ENCODE measurements around the gene NEUROD4. TPM values are rescaled to one million over a fixed set of nuclear protein-coding genes. Genes with fewer than 3 reads are reported as not detected.

The NEUROD4 gene, protein sequence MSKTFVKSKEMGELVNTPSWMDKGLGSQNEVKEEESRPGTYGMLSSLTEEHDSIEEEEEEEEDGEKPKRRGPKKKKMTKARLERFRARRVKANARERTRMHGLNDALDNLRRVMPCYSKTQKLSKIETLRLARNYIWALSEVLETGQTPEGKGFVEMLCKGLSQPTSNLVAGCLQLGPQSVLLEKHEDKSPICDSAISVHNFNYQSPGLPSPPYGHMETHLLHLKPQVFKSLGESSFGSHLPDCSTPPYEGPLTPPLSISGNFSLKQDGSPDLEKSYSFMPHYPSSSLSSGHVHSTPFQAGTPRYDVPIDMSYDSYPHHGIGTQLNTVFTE
- total RNA-seq (under 1 TPM in 1 of 2 experiments, not detected in 1; 0.09 TPM), polyA plus RNA-seq (not detected)

GRCh38 chr12:55019784-55020183 lies at the start of gene NEUROD4:
NEUROD4 (plus strand) TSS chr12:55019974; CDS start chr12:55026440, 6,466 bp downstream.
- Mint-ChIP-seq H3K27ac (no peak within 1 kb of the TSS), H3K27me3 (peaks cover 25 to 39% of the 10 kb centered on the region in 2 donors), H3K36me3 (peaks cover 0 to 4% of the 10 kb centered on the region in 2 donors), H3K9me3 (peaks cover 0 to 4% (median 0%) of the 10 kb centered on the region in 8 donors), H3K4me1 (peaks cover 0 to 7% (median 5%) of the 10 kb centered on the region in 4 donors), H3K4me3 (no peak within 1 kb of the TSS)
- POLR2A ChIA-PET (ENCODE audit: partially characterized antibody), result no interaction called here
- intact Hi-C loops (cut with micrococcal nuclease), result no loop called here
- H3K9me3 ChIP-seq (ENCODE audit: control insufficient read depth in 1 of 2, low read length in 2 of 2), result no peaks in the 10 kb centered on the region
- H3K4me3 ChIP-seq (ENCODE audit: low read length in 2 of 2), result no peak within 1 kb of the TSS
- H3K27me3 ChIP-seq (ENCODE audit: insufficient read depth, low read length), result peaks cover 21% of the 10 kb centered on the region
- peak in 3 of 5 donors; percentile 12 to 19 (median 14) for DNase-seq
- no peaks in the 10 kb centered on the region for H3K4me1 ChIP-seq (ENCODE audit: insufficient read depth, low read length)
- H3K27ac ChIP-seq (ENCODE audit: low read depth, low read length), result no peak within 1 kb of the TSS
- CTCF ChIA-PET (ENCODE audit: partially characterized antibody), result interaction anchor here (1.4 kb wide), 1 partner anchor 52 kb away, joined by 4 read pairs; no protein-coding TSS in a partner anchor
- no peaks in the 10 kb centered on the region for H3K36me3 ChIP-seq (ENCODE audit: insufficient read depth, low read length)

GRCh38 chr12:54970741-54971140 lies 49.0 kb upstream of the NEUROD4 start:
- Histone ChIP-seq H3K36me3 (ENCODE audit: insufficient read depth, low read length) (peaks cover 52% of the 10 kb centered on the region), H3K4me3 (ENCODE audit: low read length in 2 of 2) (no peak overlapping the region), H3K4me1 (ENCODE audit: insufficient read depth, low read length) (peaks cover 93% of the 10 kb centered on the region), H3K27ac (ENCODE audit: low read depth, low read length) (no peak overlapping the region), H3K9me3 (ENCODE audit: control insufficient read depth in 1 of 2, low read length in 2 of 2) (no peaks in the 10 kb centered on the region), H3K27me3 (ENCODE audit: insufficient read depth, low read length) (no peaks in the 10 kb centered on the region)
- Mint-ChIP-seq H3K27me3 (no peaks in the 10 kb centered on the region), H3K9me3 (no peaks in the 10 kb centered on the region), H3K4me1 (peaks cover 65 to 95% (median 83%) of the 10 kb centered on the region in 4 donors), H3K4me3 (peak overlapping the region in 4 of 8 donors; percentile 5 to 45 (median 42)), H3K27ac (peak overlapping the region; percentile 73 to 86 (median 85)), H3K36me3 (peaks cover 77 to 82% of the 10 kb centered on the region in 2 donors)
- intact Hi-C loops (cut with micrococcal nuclease), result no loop called here
- no peak for DNase-seq
- ChIA-PET CTCF (ENCODE audit: partially characterized antibody) (interaction anchor here (1.0 to 8.5 kb wide), 10 partner anchors 9 to 269 kb away, joined by 3 to 67 read pairs (median 6); partner anchors contain the start of genes MUCL1 and TESPA1), POLR2A (ENCODE audit: partially characterized antibody) (interaction anchor here (1.1 to 9.3 kb wide), 7 partner anchors 7 to 36 kb away, joined by 3 to 141 read pairs (median 5); partner anchors contain the start of gene TESPA1)

GRCh38 chr12:54973556-54973955 lies 46.2 kb upstream of the NEUROD4 start:
- no peak overlapping the region for H3K27ac ChIP-seq (ENCODE audit: low read depth, low read length)
- H3K4me1 ChIP-seq (ENCODE audit: insufficient read depth, low read length), result peaks cover 98% of the 10 kb centered on the region
- no peak overlapping the region for H3K4me3 ChIP-seq (ENCODE audit: low read length in 2 of 2)
- H3K27me3 ChIP-seq (ENCODE audit: insufficient read depth, low read length), result no peaks in the 10 kb centered on the region
- peaks cover 34% of the 10 kb centered on the region for H3K36me3 ChIP-seq (ENCODE audit: insufficient read depth, low read length)
- POLR2A ChIA-PET (ENCODE audit: partially characterized antibody), result interaction anchor here (3.6 kb wide), 1 partner anchor 11 kb away, joined by 45 read pairs; the partner anchor contains the start of gene TESPA1
- Mint-ChIP-seq H3K27ac (peak overlapping the region; percentile 84 to 95 (median 90)), H3K9me3 (no peaks in the 10 kb centered on the region), H3K4me1 (peaks cover 69 to 95% (median 83%) of the 10 kb centered on the region in 4 donors), H3K27me3 (no peaks in the 10 kb centered on the region), H3K36me3 (peaks cover 70 to 80% of the 10 kb centered on the region in 2 donors), H3K4me3 (peak overlapping the region in 6 of 8 donors; percentile 37 to 67 (median 52))
- no peaks in the 10 kb centered on the region for H3K9me3 ChIP-seq (ENCODE audit: control insufficient read depth in 1 of 2, low read length in 2 of 2)
- intact Hi-C loops (cut with micrococcal nuclease), result no loop called here
- CTCF ChIA-PET (ENCODE audit: partially characterized antibody), result interaction anchor here (0.8 to 8.5 kb wide), 6 partner anchors 10 to 224 kb away, joined by 3 to 67 read pairs (median 11); partner anchors contain the start of gene TESPA1
- DNase-seq, result no peak

- intact Hi-C loops (cut with micrococcal nuclease), result no loop called here
- H3K36me3 Mint-ChIP-seq, result peaks cover 75 to 84% of the 10 kb centered on the region in 2 donors
- no peaks in the 10 kb centered on the region for H3K27me3 Mint-ChIP-seq
- H3K27ac Mint-ChIP-seq, result peak overlapping the region; percentile 84 to 95 (median 88)
- Histone ChIP-seq H3K27me3 (ENCODE audit: insufficient read depth, low read length) (no peaks in the 10 kb centered on the region), H3K4me3 (ENCODE audit: low read length in 2 of 2) (no peak overlapping the region), H3K36me3 (ENCODE audit: insufficient read depth, low read length) (peaks cover 34% of the 10 kb centered on the region), H3K27ac (ENCODE audit: low read depth, low read length) (peak overlapping the region; percentile 42), H3K9me3 (ENCODE audit: control insufficient read depth in 1 of 2, low read length in 2 of 2) (no peaks in the 10 kb centered on the region), H3K4me1 (ENCODE audit: insufficient read depth, low read length) (peaks cover 98% of the 10 kb centered on the region)
- H3K4me3 Mint-ChIP-seq, result peak overlapping the region in 7 of 8 donors; percentile 38 to 70 (median 60)
- peaks cover 73 to 98% (median 87%) of the 10 kb centered on the region in 4 donors for H3K4me1 Mint-ChIP-seq
- no peaks in the 10 kb centered on the region for H3K9me3 Mint-ChIP-seq
- ChIA-PET POLR2A (ENCODE audit: partially characterized antibody) (interaction anchor here (3.6 kb wide), 1 partner anchor 10 kb away, joined by 45 read pairs; the partner anchor contains the start of gene TESPA1), CTCF (ENCODE audit: partially characterized antibody) (interaction anchor here (0.8 to 8.5 kb wide), 6 partner anchors 10 to 225 kb away, joined by 3 to 67 read pairs (median 14); partner anchors contain the start of gene TESPA1)
- no peak for DNase-seq
Observed at GRCh38 chr12:54974279-54974678, 45.5 kb upstream of the NEUROD4 start.

DNA sequence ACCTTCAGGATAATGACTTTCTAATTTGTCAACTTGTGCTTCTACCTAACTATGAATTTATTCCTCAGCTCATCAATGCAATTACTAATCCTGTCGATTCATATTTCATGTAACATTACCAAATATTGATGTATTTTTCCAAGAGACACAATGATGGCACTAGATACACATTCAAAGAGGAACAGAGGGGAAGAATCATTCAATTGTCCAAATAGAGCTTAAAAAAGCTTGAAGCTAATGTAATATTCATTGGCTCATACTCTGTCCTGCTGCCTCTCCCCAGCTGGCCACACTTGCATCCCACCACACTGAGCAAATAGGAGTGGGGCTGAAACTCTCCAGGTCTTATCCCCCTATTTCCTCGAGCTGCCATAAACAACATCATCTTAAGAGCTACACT lies 44.5 kb upstream of the NEUROD4 start:
- Histone ChIP-seq H3K4me3 (ENCODE audit: low read length in 2 of 2) (no peak overlapping the region), H3K36me3 (ENCODE audit: insufficient read depth, low read length) (peaks cover 34% of the 10 kb centered on the region), H3K27me3 (ENCODE audit: insufficient read depth, low read length) (no peaks in the 10 kb centered on the region), H3K27ac (ENCODE audit: low read depth, low read length) (no peak overlapping the region), H3K9me3 (ENCODE audit: control insufficient read depth in 1 of 2, low read length in 2 of 2) (no peaks in the 10 kb centered on the region), H3K4me1 (ENCODE audit: insufficient read depth, low read length) (peaks cover 97% of the 10 kb centered on the region)
- H3K4me1 Mint-ChIP-seq, result peaks cover 77 to 100% (median 91%) of the 10 kb centered on the region in 4 donors
- peak overlapping the region; percentile 66 to 95 (median 87) for H3K27ac Mint-ChIP-seq
- no peaks in the 10 kb centered on the region for H3K27me3 Mint-ChIP-seq
- DNase-seq, result no peak
- H3K36me3 Mint-ChIP-seq, result peaks cover 84 to 90% of the 10 kb centered on the region in 2 donors
- peak overlapping the region; percentile 49 to 99 (median 66) for H3K4me3 Mint-ChIP-seq
- H3K9me3 Mint-ChIP-seq, result no peaks in the 10 kb centered on the region
- POLR2A ChIA-PET (ENCODE audit: partially characterized antibody), result interaction anchor here (1.5 to 6.0 kb wide), 4 partner anchors 8 to 17 kb away, joined by 5 to 96 read pairs (median 25); partner anchors contain the start of gene TESPA1
- CTCF ChIA-PET (ENCODE audit: partially characterized antibody), result interaction anchor here (0.8 to 8.5 kb wide), 9 partner anchors 8 to 250 kb away, joined by 3 to 67 read pairs (median 4); partner anchors contain the start of genes MUCL1 and TESPA1
- intact Hi-C loops (cut with micrococcal nuclease), result loop anchor here (1.0 kb wide), 1 partner anchor 9 kb away; the partner anchor contains the start of gene TESPA1

GRCh38 chr12:54975875-54976274 lies 43.9 kb upstream of the NEUROD4 start:
- H3K27me3 ChIP-seq (ENCODE audit: insufficient read depth, low read length), result no peaks in the 10 kb centered on the region
- Mint-ChIP-seq H3K4me1 (peaks cover 75 to 100% (median 88%) of the 10 kb centered on the region in 4 donors), H3K36me3 (peaks cover 81 to 89% of the 10 kb centered on the region in 2 donors), H3K4me3 (peak overlapping the region; percentile 31 to 99 (median 90)), H3K9me3 (no peaks in the 10 kb centered on the region), H3K27me3 (no peaks in the 10 kb centered on the region), H3K27ac (peak overlapping the region; percentile 69 to 99 (median 94))
- peak overlapping the region; percentile 38 for H3K27ac ChIP-seq (ENCODE audit: low read depth, low read length)
- CTCF ChIA-PET (ENCODE audit: partially characterized antibody), result interaction anchor here (0.9 to 8.5 kb wide), 8 partner anchors 9 to 251 kb away, joined by 3 to 67 read pairs (median 8); partner anchors contain the start of genes MUCL1 and TESPA1
- H3K36me3 ChIP-seq (ENCODE audit: insufficient read depth, low read length), result peaks cover 29% of the 10 kb centered on the region
- H3K9me3 ChIP-seq (ENCODE audit: control insufficient read depth in 1 of 2, low read length in 2 of 2), result no peaks in the 10 kb centered on the region
- intact Hi-C loops (cut with micrococcal nuclease), result loop anchor here (1.0 kb wide), 1 partner anchor 8 kb away; the partner anchor contains the start of gene TESPA1
- no peak for DNase-seq
- H3K4me3 ChIP-seq (ENCODE audit: low read length in 2 of 2), result no peak overlapping the region
- POLR2A ChIA-PET (ENCODE audit: partially characterized antibody), result interaction anchor here (1.5 to 6.0 kb wide), 4 partner anchors 8 to 17 kb away, joined by 5 to 96 read pairs (median 25); partner anchors contain the start of gene TESPA1
- H3K4me1 ChIP-seq (ENCODE audit: insufficient read depth, low read length), result peaks cover 97% of the 10 kb centered on the region

All from CD4-positive, alpha-beta memory T cell (primary cell).